ENCODE data around the gene UBFD1. TPM values are rescaled to one million over a fixed set of nuclear protein-coding genes. Genes with fewer than 3 reads are reported as not detected.

Gene UBFD1
- polyA plus RNA-seq (2013): 42.7 and 45.0 TPM in 2 replicates

GRCh38 chr16:23556881-23557778 lies at the start of gene UBFD1, which contains the start of gene EARS2:
TSS of gene UBFD1 (plus strand) at chr16:23557727. CDS start at chr16:23557743, 16 bp downstream.
TSS of gene EARS2 (minus strand) at chr16:23557350. CDS start at chr16:23557343, 7 bp downstream.
- no peak within 1 kb of the TSS for H2BK12ac ChIP-seq (ENCODE audit: low read length)
- peak; percentile 99 to 100 for DNase-seq

DNA sequence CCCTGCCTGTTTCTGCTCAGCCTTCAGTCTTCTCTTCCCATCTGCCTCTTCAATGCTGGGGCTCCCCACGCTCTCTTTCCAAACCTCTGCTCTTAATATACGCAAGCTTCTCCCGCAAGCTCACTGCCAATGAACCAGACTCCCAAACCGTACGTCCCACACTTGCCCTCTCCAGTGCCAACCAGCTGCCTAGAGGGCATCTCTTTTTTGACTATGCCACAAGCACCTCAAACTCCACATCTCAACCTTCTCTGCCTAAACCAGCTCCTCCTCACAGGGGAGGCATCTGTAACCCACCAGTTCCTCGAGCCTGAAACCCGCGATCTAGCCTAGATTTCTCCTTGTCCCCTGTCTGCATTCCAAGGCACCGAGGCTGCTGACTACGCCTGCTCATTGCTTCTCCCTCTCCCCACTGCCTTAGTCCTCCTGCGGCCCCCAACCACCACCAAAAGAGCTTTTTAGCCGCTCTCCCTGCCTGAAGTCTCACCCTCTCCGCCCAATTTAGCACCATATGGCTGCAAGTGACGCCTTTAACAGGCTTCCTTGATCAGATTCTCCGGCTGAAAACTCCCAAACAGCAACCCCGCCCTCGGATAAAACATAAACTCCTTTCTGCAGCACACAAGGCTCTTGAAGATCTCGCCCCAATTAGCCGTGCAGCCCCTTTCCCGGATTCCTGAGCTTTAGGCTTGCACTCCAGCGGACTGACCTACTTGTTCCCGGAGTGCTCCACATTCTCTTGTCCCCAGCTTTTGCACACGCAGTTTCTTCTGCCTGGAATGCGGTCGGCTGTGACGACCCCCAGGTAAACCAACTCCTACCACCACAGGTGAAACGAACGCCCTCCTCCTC lies 48.7 kb upstream of the UBFD1 start:
- Histone ChIP-seq H4K8ac (ENCODE audit: low read depth, low read length) (peak overlapping the region; percentile 7), H3K27ac (ENCODE audit: low read depth, low read length) (no peak overlapping the region), H4K91ac (ENCODE audit: low read depth, low read length) (no peak overlapping the region), H3K9me3 (ENCODE audit: insufficient read depth, low read depth, low read length) (no peaks in the 10 kb centered on the region), H2AK5ac (ENCODE audit: low read length) (no peak overlapping the region), H3K36me3 (ENCODE audit: control insufficient read depth in 1 of 2, insufficient read depth in 2 of 2, low read length in 2 of 2) (no peaks in the 10 kb centered on the region), H3K9ac (ENCODE audit: low read length) (no peak overlapping the region), H2BK12ac (ENCODE audit: low read length) (no peak overlapping the region), H3K14ac (ENCODE audit: low read length) (peak overlapping the region; percentile 17), H2BK120ac (ENCODE audit: insufficient read depth, low read length, poor library complexity) (no peak overlapping the region), H3K79me1 (ENCODE audit: low read length) (peaks cover 8% of the 10 kb centered on the region), H4K12ac (ENCODE audit: low read depth, low read length) (peak overlapping the region; percentile 70), H3K18ac (ENCODE audit: low read length) (peak overlapping the region; percentile 74), H3K4me3 (ENCODE audit: low read depth, low read length) (peak overlapping the region; percentile 55), H3K4me2 (ENCODE audit: low read length) (peak overlapping the region; percentile 72), H3K4me1 (ENCODE audit: control insufficient read depth in 1 of 2, insufficient read depth in 2 of 2, low read length in 2 of 2) (peaks cover 16 to 32% of the 10 kb centered on the region in 2 experiments), H3K23ac (ENCODE audit: low read length) (no peak overlapping the region), H3K4ac (ENCODE audit: low read depth, low read length) (peak overlapping the region; percentile 93), H3K27me3 (ENCODE audit: insufficient read depth, low read length) (no peaks in the 10 kb centered on the region), H2BK5ac (ENCODE audit: low read depth, low read length, poor library complexity) (no peak overlapping the region), H2AFZ (ENCODE audit: insufficient read depth, low read length, poor library complexity) (no peak overlapping the region), H3K79me2 (ENCODE audit: control insufficient read depth, insufficient read depth, low read length, poor library complexity) (peaks cover 16% of the 10 kb centered on the region)
- peak in 1 of 2 donors; percentile 30 for DNase-seq
- WGBS (ENCODE audit: extremely low coverage, insufficient coverage, insufficient read length): no CpG with 5 or more reads among the region's 28 CpGs

More at GRCh38 chr16:23556881-23557778, at the start of gene UBFD1, which contains the start of gene EARS2:
- Histone ChIP-seq H3K4ac (ENCODE audit: low read depth, low read length) (peak within 1 kb of the TSS; percentile 85), H3K79me1 (ENCODE audit: low read length) (peaks cover 7% of the 10 kb centered on the region), H3K4me1 (ENCODE audit: control insufficient read depth in 1 of 2, insufficient read depth in 2 of 2, low read length in 2 of 2) (peaks cover 0 to 4% of the 10 kb centered on the region in 2 experiments), H3K23ac (ENCODE audit: low read length) (peak within 1 kb of the TSS; percentile 85), H4K91ac (ENCODE audit: low read depth, low read length) (peak within 1 kb of the TSS; percentile 91), H3K9me3 (ENCODE audit: insufficient read depth, low read depth, low read length) (no peaks in the 10 kb centered on the region), H3K79me2 (ENCODE audit: control insufficient read depth, insufficient read depth, low read length, poor library complexity) (peaks cover 9% of the 10 kb centered on the region), H3K36me3 (ENCODE audit: control insufficient read depth in 1 of 2, insufficient read depth in 2 of 2, low read length in 2 of 2) (peaks cover 15 to 26% of the 10 kb centered on the region in 2 experiments), H2BK120ac (ENCODE audit: insufficient read depth, low read length, poor library complexity) (peak within 1 kb of the TSS; percentile 84), H4K8ac (ENCODE audit: low read depth, low read length) (peak within 1 kb of the TSS; percentile 95), H3K27me3 (ENCODE audit: insufficient read depth, low read length) (no peaks in the 10 kb centered on the region), H2BK5ac (ENCODE audit: low read depth, low read length, poor library complexity) (peak within 1 kb of the TSS; percentile 81), H2AFZ (ENCODE audit: insufficient read depth, low read length, poor library complexity) (peak within 1 kb of the TSS; percentile 93), H3K27ac (ENCODE audit: low read depth, low read length) (peak within 1 kb of the TSS; percentile 79), H3K14ac (ENCODE audit: low read length) (peak within 1 kb of the TSS; percentile 93), H4K12ac (ENCODE audit: low read depth, low read length) (peak within 1 kb of the TSS; percentile 92), H3K4me3 (ENCODE audit: low read depth, low read length) (peak within 1 kb of the TSS; percentile 98), H3K4me2 (ENCODE audit: low read length) (peak within 1 kb of the TSS; percentile 94), H3K9ac (ENCODE audit: low read length) (peak within 1 kb of the TSS; percentile 99), H3K18ac (ENCODE audit: low read length) (peak within 1 kb of the TSS; percentile 88), H2AK5ac (ENCODE audit: low read length) (peak within 1 kb of the TSS; percentile 67)
- no CpG with 5 or more reads among the region's 65 CpGs for WGBS (ENCODE audit: extremely low coverage, insufficient coverage, insufficient read length)

DNA sequence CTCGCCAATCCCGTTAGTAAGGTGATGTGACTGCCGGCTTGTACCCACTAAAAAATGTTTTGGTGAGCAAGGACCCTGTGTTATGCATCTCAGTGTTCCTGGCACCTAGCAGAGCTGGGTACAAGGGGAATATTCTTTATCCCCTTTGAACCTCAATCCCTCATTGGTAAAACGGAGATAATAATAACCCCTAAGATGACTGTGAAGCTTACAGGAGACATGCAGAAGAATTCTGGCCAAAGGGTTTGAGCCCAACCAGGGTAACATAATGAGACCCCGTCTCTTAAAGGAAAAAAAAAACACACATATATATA lies 48.1 kb upstream of the UBFD1 start:
- no peaks in the 10 kb centered on the region for H3K9me3 ChIP-seq (ENCODE audit: insufficient read depth, low read depth, low read length)
- no peak overlapping the region for H3K23ac ChIP-seq (ENCODE audit: low read length)
- H2BK12ac ChIP-seq (ENCODE audit: low read length): no peak overlapping the region

GRCh38 chr16:23509782-23510163 lies 47.8 kb upstream of the UBFD1 start:
- no CpG with 5 or more reads among the region's 17 CpGs for WGBS (ENCODE audit: extremely low coverage, insufficient coverage, insufficient read length)
- H3K27ac ChIP-seq (ENCODE audit: low read depth, low read length): peak overlapping the region; percentile 68

More for the DNA sequence above, 48.1 kb upstream of the UBFD1 start:
- Histone ChIP-seq H2AK5ac (ENCODE audit: low read length) (no peak overlapping the region), H3K18ac (ENCODE audit: low read length) (peak overlapping the region; percentile 74), H2AFZ (ENCODE audit: insufficient read depth, low read length, poor library complexity) (no peak overlapping the region), H3K79me1 (ENCODE audit: low read length) (peaks cover 8% of the 10 kb centered on the region), H3K4me3 (ENCODE audit: low read depth, low read length) (peak overlapping the region; percentile 55), H3K36me3 (ENCODE audit: control insufficient read depth in 1 of 2, insufficient read depth in 2 of 2, low read length in 2 of 2) (no peaks in the 10 kb centered on the region), H3K27me3 (ENCODE audit: insufficient read depth, low read length) (no peaks in the 10 kb centered on the region), H2BK120ac (ENCODE audit: insufficient read depth, low read length, poor library complexity) (no peak overlapping the region), H4K91ac (ENCODE audit: low read depth, low read length) (no peak overlapping the region), H2BK5ac (ENCODE audit: low read depth, low read length, poor library complexity) (no peak overlapping the region), H3K4me1 (ENCODE audit: control insufficient read depth in 1 of 2, insufficient read depth in 2 of 2, low read length in 2 of 2) (peaks cover 14 to 32% of the 10 kb centered on the region in 2 experiments), H3K27ac (ENCODE audit: low read depth, low read length) (no peak overlapping the region), H3K79me2 (ENCODE audit: control insufficient read depth, insufficient read depth, low read length, poor library complexity) (peaks cover 16% of the 10 kb centered on the region), H3K9ac (ENCODE audit: low read length) (no peak overlapping the region), H4K8ac (ENCODE audit: low read depth, low read length) (peak overlapping the region; percentile 7), H3K4me2 (ENCODE audit: low read length) (peak overlapping the region; percentile 72), H3K14ac (ENCODE audit: low read length) (no peak overlapping the region), H4K12ac (ENCODE audit: low read depth, low read length) (peak overlapping the region; percentile 70), H3K4ac (ENCODE audit: low read depth, low read length) (peak overlapping the region; percentile 93)
- WGBS (ENCODE audit: extremely low coverage, insufficient coverage, insufficient read length): no CpG with 5 or more reads among the region's 5 CpGs
- no peak for DNase-seq

More at GRCh38 chr16:23509782-23510163, 47.8 kb upstream of the UBFD1 start:
- Histone ChIP-seq H2AK5ac (ENCODE audit: low read length) (no peak overlapping the region), H3K79me2 (ENCODE audit: control insufficient read depth, insufficient read depth, low read length, poor library complexity) (peaks cover 16% of the 10 kb centered on the region), H3K27me3 (ENCODE audit: insufficient read depth, low read length) (no peaks in the 10 kb centered on the region), H3K9me3 (ENCODE audit: insufficient read depth, low read depth, low read length) (no peaks in the 10 kb centered on the region), H3K18ac (ENCODE audit: low read length) (peak overlapping the region; percentile 93), H2BK5ac (ENCODE audit: low read depth, low read length, poor library complexity) (peak overlapping the region; percentile 88), H3K9ac (ENCODE audit: low read length) (peak overlapping the region; percentile 88), H3K14ac (ENCODE audit: low read length) (peak overlapping the region; percentile 90), H2AFZ (ENCODE audit: insufficient read depth, low read length, poor library complexity) (no peak overlapping the region), H3K79me1 (ENCODE audit: low read length) (peaks cover 8% of the 10 kb centered on the region), H3K4me1 (ENCODE audit: control insufficient read depth in 1 of 2, insufficient read depth in 2 of 2, low read length in 2 of 2) (peaks cover 11 to 28% of the 10 kb centered on the region in 2 experiments), H3K4ac (ENCODE audit: low read depth, low read length) (peak overlapping the region; percentile 83), H4K12ac (ENCODE audit: low read depth, low read length) (peak overlapping the region; percentile 91), H3K23ac (ENCODE audit: low read length) (no peak overlapping the region), H3K36me3 (ENCODE audit: control insufficient read depth in 1 of 2, insufficient read depth in 2 of 2, low read length in 2 of 2) (no peaks in the 10 kb centered on the region), H3K4me2 (ENCODE audit: low read length) (peak overlapping the region; percentile 72), H2BK12ac (ENCODE audit: low read length) (no peak overlapping the region), H4K91ac (ENCODE audit: low read depth, low read length) (peak overlapping the region; percentile 76), H3K4me3 (ENCODE audit: low read depth, low read length) (peak overlapping the region; percentile 89), H4K8ac (ENCODE audit: low read depth, low read length) (peak overlapping the region; percentile 85), H2BK120ac (ENCODE audit: insufficient read depth, low read length, poor library complexity) (peak overlapping the region; percentile 46)
- peak in 1 of 2 donors; percentile 30 for DNase-seq

All from trophoblast cell (in vitro differentiated cells and primary cell).